Mesendoderm (in vitro differentiated cells): ENCODE measurements around the gene CAMTA1.
A peak's percentile ranks its signal among the peaks of the same experiment; 100 is the strongest.

Source experiments
- DNase-seq: peaks from one replicate; pipeline ENCODE4 v3.0.0; 2013
- H2AK5ac ChIP-seq: 2 replicates; pipeline ENCODE4 v1.6.1; 2013; ENCODE audit warnings: low read length, inconsistent platforms
- H2BK120ac ChIP-seq: 2 replicates; pipeline ENCODE4 v1.6.1; 2013; ENCODE audit warnings: low read depth, mild to moderate bottlenecking, low read length, moderate library complexity, mixed read lengths
- H2BK15ac ChIP-seq: replicated peaks from 2 replicates; pipeline ENCODE4 v1.6.1; 2013; ENCODE audit warnings: low read depth, mild to moderate bottlenecking, moderate library complexity
- H2BK5ac ChIP-seq: 2 replicates; pipeline ENCODE4 v1.6.1; 2013; ENCODE audit warnings: low read length, inconsistent platforms
- H3K18ac ChIP-seq: 2 replicates; pipeline ENCODE4 v1.6.1; 2013; ENCODE audit warnings: mild to moderate bottlenecking, low read length, mixed read lengths
- H3K23ac ChIP-seq: one replicate; pipeline ENCODE4 v1.6.1; 2013; ENCODE audit warnings: low read length
- H3K27ac ChIP-seq: 2 replicates; pipeline ENCODE4 v1.5.1; 2013; ENCODE audit warnings: low read depth, mild to moderate bottlenecking, inconsistent platforms, low read length, moderate library complexity
- H3K27me3 ChIP-seq: 2 replicates; pipeline ENCODE4 v1.6.1; 2013; ENCODE audit warnings: low read length, control low read depth, mild to moderate bottlenecking, inconsistent platforms; ENCODE audit not compliant: insufficient read depth, poor library complexity
- H3K36me3 ChIP-seq: 2 replicates; pipeline ENCODE4 v1.6.1; 2013; ENCODE audit warnings: low read length, inconsistent platforms; ENCODE audit not compliant: control insufficient read depth, insufficient read depth
- H3K4ac ChIP-seq: one replicate; pipeline ENCODE4 v1.6.1; 2013; ENCODE audit warnings: low read depth, mild to moderate bottlenecking, low read length, moderate library complexity
- H3K4me1 ChIP-seq: 2 replicates; pipeline ENCODE4 v1.6.1; 2013; ENCODE audit warnings: low read depth, low read length, inconsistent platforms; ENCODE audit not compliant: control insufficient read depth
- H3K4me2 ChIP-seq: 2 replicates; pipeline ENCODE4 v1.6.1; 2013; ENCODE audit warnings: low read length
- H3K4me3 ChIP-seq: 2 replicates; pipeline ENCODE4 v1.5.1; 2013; ENCODE audit warnings: mild to moderate bottlenecking, low read length
- H3K56ac ChIP-seq: one replicate; pipeline ENCODE4 v1.6.1; 2013; ENCODE audit warnings: low read length
- H3K79me1 ChIP-seq: 2 replicates; pipeline ENCODE4 v1.6.1; 2013; ENCODE audit warnings: low read length, inconsistent platforms
- H3K79me2 ChIP-seq: 2 replicates; pipeline ENCODE4 v1.6.1; 2013; ENCODE audit warnings: mild to moderate bottlenecking, low read length; ENCODE audit not compliant: control insufficient read depth, insufficient read depth
- H3K9ac ChIP-seq: 2 replicates; pipeline ENCODE4 v1.6.1; 2013; ENCODE audit warnings: low read length, inconsistent platforms
- H4K5ac ChIP-seq: one replicate; pipeline ENCODE4 v1.6.1; 2013; ENCODE audit warnings: low read length
- H4K8ac ChIP-seq: one replicate; pipeline ENCODE4 v1.6.1; 2013; ENCODE audit warnings: low read depth, mild to moderate bottlenecking, control low read depth, low read length, moderate library complexity
- WGBS: extraction: QIAGEN DNeasy Blood & Tissue Kit; methylation state at CpG from one replicate; pipeline ENCODE4 v1.1.7; 2013; ENCODE audit warnings: low lambda C conversion rate, missing lambda C conversion rate; ENCODE audit not compliant: insufficient coverage; ENCODE audit errors: extremely low coverage; 5-methylcytosine and 5-hydroxymethylcytosine counted together

Gene CAMTA1

GRCh38 chr1:6995789-6996188 lies 210.5 kb downstream of the CAMTA1 start:
- no peak overlapping the region for H3K4ac ChIP-seq
- WGBS: no CpG with 5 or more reads among the region's 5 CpGs

DNA sequence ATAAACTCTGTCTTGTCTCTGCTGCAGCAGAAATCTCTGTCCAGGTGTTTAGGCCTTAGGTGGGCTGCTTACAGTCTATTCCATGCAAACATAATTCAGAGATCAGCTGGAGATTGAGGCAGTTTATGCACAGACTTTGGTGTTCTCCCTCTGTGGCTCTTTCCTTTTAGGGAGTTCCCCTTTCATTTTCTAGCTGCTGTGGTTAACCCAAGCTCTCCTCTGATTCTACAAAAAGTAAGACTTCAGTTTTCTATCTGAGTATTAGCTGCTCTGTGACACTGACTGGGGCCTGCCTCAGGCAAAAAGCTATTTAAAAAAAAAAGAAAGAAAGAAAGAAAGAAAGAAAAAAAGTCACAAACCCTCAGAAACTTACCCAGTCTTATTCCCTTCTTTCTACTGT lies 211.1 kb downstream of the CAMTA1 start:
- Histone ChIP-seq H2AK5ac (no peak overlapping the region), H4K8ac (no peak overlapping the region), H3K79me2 (no peaks in the 10 kb centered on the region), H3K79me1 (no peaks in the 10 kb centered on the region), H3K23ac (no peak overlapping the region), H3K4me2 (no peak overlapping the region), H3K36me3 (no peaks in the 10 kb centered on the region), H3K56ac (no peak overlapping the region), H2BK5ac (no peak overlapping the region), H3K9ac (no peak overlapping the region), H3K18ac (no peak overlapping the region), H3K27me3 (no peaks in the 10 kb centered on the region), H2BK120ac (no peak overlapping the region), H2BK15ac (no peak overlapping the region), H3K4me1 (no peaks in the 10 kb centered on the region), H3K27ac (no peak overlapping the region), H3K4me3 (no peak overlapping the region), H4K5ac (no peak overlapping the region), H3K4ac (no peak overlapping the region)
- DNase-seq: no peak

More at GRCh38 chr1:6995789-6996188, 210.5 kb downstream of the CAMTA1 start:
- no peak overlapping the region for H3K4me3 ChIP-seq
- no peaks in the 10 kb centered on the region for H3K79me2 ChIP-seq
- H3K4me2 ChIP-seq: no peak overlapping the region
- no peak overlapping the region for H2BK120ac ChIP-seq
- no peaks in the 10 kb centered on the region for H3K79me1 ChIP-seq
- no peak overlapping the region for H2BK15ac ChIP-seq
- H3K4me1 ChIP-seq: no peaks in the 10 kb centered on the region
- no peak overlapping the region for H3K23ac ChIP-seq
- H3K18ac ChIP-seq: no peak overlapping the region
- no peaks in the 10 kb centered on the region for H3K27me3 ChIP-seq
- no peak overlapping the region for H3K27ac ChIP-seq
- no peak for DNase-seq
- no peak overlapping the region for H2BK5ac ChIP-seq
- H4K5ac ChIP-seq: no peak overlapping the region
- no peak overlapping the region for H3K56ac ChIP-seq
- H3K9ac ChIP-seq: no peak overlapping the region
- H3K36me3 ChIP-seq: no peaks in the 10 kb centered on the region
- H2AK5ac ChIP-seq: no peak overlapping the region
- no peak overlapping the region for H4K8ac ChIP-seq

DNA sequence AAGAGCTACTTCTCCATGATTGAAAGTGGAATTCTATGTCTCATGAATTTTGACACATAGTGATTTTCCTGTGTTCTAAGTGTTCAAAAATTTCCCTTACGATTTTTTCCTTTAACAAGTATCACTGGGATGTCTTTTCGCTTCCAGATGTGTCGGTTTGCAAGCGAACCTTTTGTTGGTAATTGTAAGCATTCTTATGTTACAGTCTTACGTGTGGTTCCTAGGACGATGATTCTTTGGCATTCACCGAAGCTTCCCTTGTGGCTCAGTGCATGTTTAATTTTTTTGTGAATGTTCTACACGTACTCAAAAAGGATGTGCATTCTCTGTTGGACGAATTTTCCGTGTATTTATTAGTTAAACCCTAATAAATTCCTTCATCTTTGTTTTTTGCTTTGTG lies 211.6 kb downstream of the CAMTA1 start:
- Histone ChIP-seq H3K56ac (no peak overlapping the region), H2BK15ac (no peak overlapping the region), H3K4me1 (no peaks in the 10 kb centered on the region), H3K27ac (no peak overlapping the region), H2BK120ac (no peak overlapping the region), H4K5ac (no peak overlapping the region), H3K79me2 (no peaks in the 10 kb centered on the region), H3K4me3 (no peak overlapping the region), H3K27me3 (no peaks in the 10 kb centered on the region), H3K23ac (no peak overlapping the region), H2BK5ac (no peak overlapping the region), H4K8ac (no peak overlapping the region), H3K4ac (no peak overlapping the region), H3K4me2 (no peak overlapping the region), H3K9ac (no peak overlapping the region), H3K36me3 (no peaks in the 10 kb centered on the region), H3K79me1 (no peaks in the 10 kb centered on the region), H3K18ac (no peak overlapping the region), H2AK5ac (no peak overlapping the region)
- DNase-seq: no peak
- no CpG with 5 or more reads among the region's 10 CpGs for WGBS

GRCh38 chr1:6998267-6998666 lies 213.0 kb downstream of the CAMTA1 start:
- H3K56ac ChIP-seq: no peak overlapping the region
- no peak overlapping the region for H3K4me3 ChIP-seq
- DNase-seq: peak; percentile 91
- no peak overlapping the region for H3K4ac ChIP-seq
- H2AK5ac ChIP-seq: no peak overlapping the region
- H2BK5ac ChIP-seq: no peak overlapping the region
- no peaks in the 10 kb centered on the region for H3K79me1 ChIP-seq
- H3K4me1 ChIP-seq: no peaks in the 10 kb centered on the region
- H4K8ac ChIP-seq: no peak overlapping the region
- no peaks in the 10 kb centered on the region for H3K27me3 ChIP-seq
- no peaks in the 10 kb centered on the region for H3K79me2 ChIP-seq
- H3K9ac ChIP-seq: no peak overlapping the region
- no peak overlapping the region for H3K27ac ChIP-seq
- no peaks in the 10 kb centered on the region for H3K36me3 ChIP-seq
- no peak overlapping the region for H2BK15ac ChIP-seq
- H2BK120ac ChIP-seq: no peak overlapping the region
- H3K23ac ChIP-seq: no peak overlapping the region
- H4K5ac ChIP-seq: no peak overlapping the region
- WGBS: no CpG with 5 or more reads among the region's 10 CpGs
- H3K18ac ChIP-seq: no peak overlapping the region
- no peak overlapping the region for H3K4me2 ChIP-seq

- no peak overlapping the region for H3K4ac ChIP-seq
- no peaks in the 10 kb centered on the region for H3K79me2 ChIP-seq
- no peak overlapping the region for H2BK5ac ChIP-seq
- no peak for DNase-seq
- no peak overlapping the region for H2BK120ac ChIP-seq
- no peaks in the 10 kb centered on the region for H3K27me3 ChIP-seq
- no peaks in the 10 kb centered on the region for H3K4me1 ChIP-seq
- no peak overlapping the region for H3K4me3 ChIP-seq
- H3K36me3 ChIP-seq: no peaks in the 10 kb centered on the region
- no peak overlapping the region for H4K5ac ChIP-seq
- WGBS: no CpG with 5 or more reads among the region's 6 CpGs
- H2BK15ac ChIP-seq: no peak overlapping the region
- H3K9ac ChIP-seq: no peak overlapping the region
- H3K56ac ChIP-seq: no peak overlapping the region
- H3K27ac ChIP-seq: no peak overlapping the region
- no peak overlapping the region for H4K8ac ChIP-seq
- no peak overlapping the region for H3K18ac ChIP-seq
- no peaks in the 10 kb centered on the region for H3K79me1 ChIP-seq
- no peak overlapping the region for H2AK5ac ChIP-seq
- H3K4me2 ChIP-seq: no peak overlapping the region
- H3K23ac ChIP-seq: no peak overlapping the region
These were observed 214.6 kb downstream of the CAMTA1 start for GRCh38 chr1:6999826-7000225.

DNA sequence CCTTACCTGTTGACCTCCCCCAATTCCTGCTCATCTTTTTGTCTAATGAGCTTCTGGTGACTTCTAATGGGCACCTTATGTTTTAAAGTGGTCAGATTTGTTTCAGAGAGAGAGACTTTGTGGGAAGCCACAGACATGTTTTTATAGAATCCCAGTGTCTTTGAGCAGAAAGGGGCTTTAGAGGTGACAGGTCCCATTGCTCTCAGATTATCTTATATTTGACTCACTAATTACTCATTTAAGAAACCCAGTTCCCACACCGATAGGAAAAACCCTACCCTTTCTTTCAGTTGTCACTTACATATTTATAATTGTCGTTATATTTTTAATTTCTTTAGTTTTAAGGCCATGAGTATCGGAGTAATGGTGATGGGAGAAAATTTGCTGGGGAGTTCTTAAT lies 215.5 kb downstream of the CAMTA1 start:
- H3K23ac ChIP-seq: no peak overlapping the region
- no peak overlapping the region for H4K8ac ChIP-seq
- no peaks in the 10 kb centered on the region for H3K36me3 ChIP-seq
- no peaks in the 10 kb centered on the region for H3K27me3 ChIP-seq
- no CpG with 5 or more reads among the region's 3 CpGs for WGBS
- no peak overlapping the region for H3K9ac ChIP-seq
- H3K4me2 ChIP-seq: no peak overlapping the region
- no peak overlapping the region for H3K18ac ChIP-seq
- no peak overlapping the region for H2AK5ac ChIP-seq
- no peak overlapping the region for H3K4ac ChIP-seq
- no peak overlapping the region for H4K5ac ChIP-seq
- no peak overlapping the region for H2BK15ac ChIP-seq
- no peak overlapping the region for H3K27ac ChIP-seq
- H3K4me3 ChIP-seq: no peak overlapping the region
- H3K56ac ChIP-seq: no peak overlapping the region
- H2BK5ac ChIP-seq: no peak overlapping the region
- DNase-seq: no peak
- no peak overlapping the region for H2BK120ac ChIP-seq
- H3K4me1 ChIP-seq: no peaks in the 10 kb centered on the region
- no peaks in the 10 kb centered on the region for H3K79me1 ChIP-seq
- H3K79me2 ChIP-seq: no peaks in the 10 kb centered on the region
